ENCODE data around the gene KCNK2. TPM values are rescaled to one million over a fixed set of nuclear protein-coding genes. Genes with fewer than 3 reads are reported as not detected.

The KCNK2 gene
- total RNA-seq, 1 donor from 2014 or later = 0.26 TPM

DNA sequence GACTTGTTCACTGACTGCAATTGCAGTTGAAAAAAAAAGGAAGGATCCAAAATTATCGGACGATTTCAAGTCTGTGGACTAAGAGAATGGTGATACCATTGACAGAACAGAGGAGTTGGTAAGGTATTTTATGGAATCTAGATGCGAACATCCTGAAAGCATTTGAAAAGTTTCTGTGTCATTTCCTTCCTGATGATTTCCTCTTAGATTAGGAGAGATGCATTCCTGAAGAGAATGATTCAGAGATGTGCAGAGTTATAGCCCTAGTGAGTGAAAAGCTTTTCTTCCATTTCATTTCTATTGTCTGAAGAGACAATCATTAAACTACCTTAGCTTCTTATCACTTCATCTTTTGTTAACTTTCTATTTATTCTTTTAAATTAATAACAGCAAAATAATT lies 200.0 kb downstream of the KCNK2 start:
- Histone ChIP-seq H3K9me3 (no peaks in the 10 kb centered on the region), H3K4me1 (no peaks in the 10 kb centered on the region), H3K27ac (no peak overlapping the region), H3K36me3 (no peaks in the 10 kb centered on the region), H3K27me3 (no peaks in the 10 kb centered on the region), H3K4me3 (no peak overlapping the region)
- TF ChIP-seq CTCF (IDR thresholded peaks at IDR 0.05) = no peak
- intact Hi-C loops (cut with DNase I) = no loop called here
- ATAC-seq (no peak), DNase-seq (no peak)

GRCh38 chr1:215285013-215285800 lies 202.7 kb downstream of the KCNK2 start:
- TF ChIP-seq CTCF (IDR thresholded peaks at IDR 0.05) = no peak
- H3K4me1 ChIP-seq = no peaks in the 10 kb centered on the region
- no peaks in the 10 kb centered on the region for H3K27me3 ChIP-seq
- H3K4me3 ChIP-seq = no peak overlapping the region
- ATAC-seq = no peak
- no peak for DNase-seq
- intact Hi-C loops (cut with DNase I) = no loop called here
- no peaks in the 10 kb centered on the region for H3K9me3 ChIP-seq
- H3K27ac ChIP-seq = no peak overlapping the region
- no peaks in the 10 kb centered on the region for H3K36me3 ChIP-seq
